PC-3 (cell line): Measurements from ENCODE around the gene LAMA2. TPM values are rescaled to one million over a fixed set of nuclear protein-coding genes. Genes with fewer than 3 reads are reported as not detected.

Experiments
- ATAC-seq: fragments of 200-7000 bp; cut with Tn5 transposase; 2 replicates; pipeline ENCODE4 v1.9.1; 2020; ENCODE audit warnings: mild to moderate bottlenecking, moderate library complexity
- BruUV-seq: library from RNA; stranded (reverse); fragments of 400-500 nt; replicated peaks from 2 replicates; lab custom pipeline; 2021; lab: Mats Ljungman, UMichigan
- CTCF ChIA-PET: fragments of 300-600 bp; sonication (Branson Sonifier 250); formaldehyde crosslinking; loops from one replicate; lab custom pipeline; 2022; ENCODE audit warnings: antibody characterized with exemption; lab: Charles Lee
- POLR2A ChIA-PET: fragments of 300-600 bp; sonication (Branson Sonifier 250); formaldehyde crosslinking; loops from one replicate; lab custom pipeline; 2022; ENCODE audit warnings: antibody characterized with exemption; ENCODE audit not compliant: unreplicated experiment; lab: Charles Lee
- DNase-seq: peaks from one replicate; pipeline ENCODE4 v3.0.0-alpha.2; 2015
- H2AFZ ChIP-seq: fragments of 300-600 bp; sonication (generic); 2 replicates; pipeline ENCODE4 v1.6.0; 2016; ENCODE audit warnings: antibody characterized with exemption, low read length
- H3F3A ChIP-seq: fragments of 300-600 bp; sonication (generic); one replicate; pipeline ENCODE4 v1.6.0; 2017; ENCODE audit warnings: antibody characterized with exemption, low read length, control low read depth, mild to moderate bottlenecking; ENCODE audit not compliant: unreplicated experiment
- H3K27ac ChIP-seq: fragments of 300-600 bp; sonication (generic); 2 replicates; pipeline ENCODE4 v1.5.1; 2016; ENCODE audit warnings: mild to moderate bottlenecking, low read length
- H3K27me3 ChIP-seq: fragments of 300-600 bp; sonication (generic); 2 replicates; pipeline ENCODE4 v1.6.1; 2016; ENCODE audit warnings: low read length, mixed read lengths
- H3K36me3 ChIP-seq: fragments of 300-600 bp; sonication (generic); 2 replicates; pipeline ENCODE4 v1.6.1; 2016; ENCODE audit warnings: low read depth, mixed run types, low read length, mixed read lengths
- H3K4me1 ChIP-seq: fragments of 300-600 bp; sonication (generic); 2 replicates; pipeline ENCODE4 v1.5.1; 2016; ENCODE audit warnings: low read length; ENCODE audit not compliant: insufficient read depth
- H3K4me2 ChIP-seq: fragments of 300-600 bp; sonication (generic); 2 replicates; pipeline ENCODE4 v1.6.0; 2016; ENCODE audit warnings: low read length
- H3K4me3 ChIP-seq: fragments of 300-600 bp; sonication (generic); 2 replicates; pipeline ENCODE4 v1.5.1; 2016; ENCODE audit warnings: mild to moderate bottlenecking, low read length, mixed read lengths
- H3K79me2 ChIP-seq: fragments of 300-600 bp; sonication (generic); 2 replicates; pipeline ENCODE4 v1.6.1; 2017; ENCODE audit warnings: low read length, mixed read lengths
- H3K9ac ChIP-seq: fragments of 300-600 bp; sonication (generic); 2 replicates; pipeline ENCODE4 v1.6.0; 2016; ENCODE audit warnings: mild to moderate bottlenecking, low read length
- H3K9me2 ChIP-seq: fragments of 300-600 bp; sonication (generic); replicated peaks from 2 replicates; pipeline ENCODE4 v1.6.1; 2016; ENCODE audit warnings: mixed run types, low read length, mixed read lengths
- H3K9me3 ChIP-seq: fragments of 300-600 bp; sonication (generic); 2 replicates; pipeline ENCODE4 v1.6.1; 2016; ENCODE audit warnings: low read length, mixed read lengths
- H4K20me1 ChIP-seq: fragments of 300-600 bp; sonication (generic); 2 replicates; pipeline ENCODE4 v1.6.1; 2016; ENCODE audit warnings: low read length, mixed read lengths
- CTCF ChIP-seq: fragments of 300-600 bp; sonication (generic); conservative IDR thresholded peaks from 2 replicates; pipeline ENCODE4 v1.5.1; 2017; ENCODE audit warnings: antibody characterized with exemption, low read depth, mild to moderate bottlenecking, low read length
- EZH2 ChIP-seq: fragments of 300-600 bp; sonication (generic); IDR thresholded peaks from one replicate; pipeline ENCODE4 v1.6.1; 2017; ENCODE audit warnings: antibody characterized with exemption, mild to moderate bottlenecking, low read length; ENCODE audit not compliant: unreplicated experiment
- EZH2phosphoT487 ChIP-seq: fragments of 300-600 bp; sonication (generic); IDR thresholded peaks from 2 replicates; pipeline ENCODE4 v1.6.1; 2018; ENCODE audit warnings: mild to moderate bottlenecking, antibody characterized with exemption, low read length, borderline replicate concordance
- intact Hi-C: fragments of 100-400 bp; cut with micrococcal nuclease; formaldehyde crosslinking; loops from 2 replicates; pipeline ENCODE4 v1.9.0; 2023
- total RNA-seq: library from RNA; depleted of rRNA; stranded (reverse); fragments of >200 nt; gene quantifications from 2 replicates; pipeline ENCODE4 v1.2.3, GENCODE V29; 2014

LAMA2 gene
- total RNA-seq, 1 experiment from 2014 or later, result 0.22 TPM

DNA sequence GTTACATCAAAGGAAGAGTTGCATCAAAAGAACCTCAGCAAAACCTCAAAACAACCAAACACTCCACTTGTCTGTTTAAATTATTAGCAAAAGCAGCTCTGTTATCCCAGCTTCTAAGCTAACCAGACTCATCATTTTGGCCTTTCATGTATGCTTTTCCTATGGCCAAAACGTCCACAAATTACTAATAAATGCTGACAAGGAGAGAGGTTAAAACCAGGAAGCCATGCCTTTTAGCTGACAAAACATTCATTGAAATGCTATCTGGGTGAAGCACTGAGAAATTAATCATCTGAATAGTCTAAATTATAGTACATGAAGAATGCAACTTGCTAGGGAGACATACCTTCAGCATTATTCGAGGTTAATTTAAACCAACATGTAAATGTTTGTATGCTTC lies 80.6 kb downstream of the LAMA2 start:
- ChIA-PET CTCF (no interaction called here), POLR2A (no interaction called here)
- Histone ChIP-seq H3K9me2 (no peaks in the 10 kb centered on the region), H3K4me3 (no peak overlapping the region), H3K9me3 (no peaks in the 10 kb centered on the region), H2AFZ (no peak overlapping the region), H3F3A (no peaks in the 10 kb centered on the region), H3K4me2 (no peak overlapping the region), H3K27ac (no peak overlapping the region), H3K9ac (no peak overlapping the region), H3K27me3 (no peaks in the 10 kb centered on the region), H3K36me3 (no peaks in the 10 kb centered on the region), H4K20me1 (no peaks in the 10 kb centered on the region), H3K79me2 (no peaks in the 10 kb centered on the region), H3K4me1 (no peaks in the 10 kb centered on the region)
- no TSS peak for BruUV-seq
- intact Hi-C loops, result no loop called here
- ATAC-seq (no peak), DNase-seq (no peak)
- no peak for TF ChIP-seq EZH2phosphoT487
- no peak for TF ChIP-seq EZH2
- TF ChIP-seq CTCF, result no peak

DNA sequence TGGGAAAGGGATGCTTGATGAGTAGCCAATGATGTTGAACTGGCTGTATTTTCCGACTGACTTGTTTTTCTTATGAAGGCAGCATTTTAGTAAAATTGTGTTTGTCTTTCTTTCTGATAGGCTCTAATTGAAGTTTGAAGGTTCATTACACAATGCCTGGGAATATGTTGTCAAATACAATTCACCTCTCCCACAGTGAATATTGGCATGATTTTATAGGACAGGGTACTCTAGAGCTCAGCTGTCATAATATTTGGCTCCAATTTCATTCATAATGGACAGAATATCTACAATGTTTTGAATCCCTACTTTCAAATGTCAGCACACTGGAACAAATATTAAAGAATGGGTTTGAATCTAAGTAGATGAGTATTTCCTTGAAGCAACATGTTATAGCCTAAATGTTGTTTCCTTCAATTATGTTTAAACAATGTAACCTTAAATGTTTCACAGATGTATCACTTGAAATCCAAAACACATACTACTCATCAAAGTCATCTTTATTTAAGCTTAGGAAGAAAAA lies 81.4 kb downstream of the LAMA2 start:
- no peaks in the 10 kb centered on the region for H4K20me1 ChIP-seq
- ATAC-seq (no peak), DNase-seq (no peak)
- POLR2A ChIA-PET, result no interaction called here
- no peak overlapping the region for H3K9ac ChIP-seq
- no peaks in the 10 kb centered on the region for H3K27me3 ChIP-seq
- no peaks in the 10 kb centered on the region for H3F3A ChIP-seq
- no peaks in the 10 kb centered on the region for H3K4me1 ChIP-seq
- no peak overlapping the region for H3K27ac ChIP-seq
- H3K36me3 ChIP-seq, result no peaks in the 10 kb centered on the region
- no peaks in the 10 kb centered on the region for H3K79me2 ChIP-seq
- H2AFZ ChIP-seq, result no peak overlapping the region
- H3K4me3 ChIP-seq, result no peak overlapping the region
- no peak for TF ChIP-seq CTCF
- no peak for TF ChIP-seq EZH2phosphoT487
- TF ChIP-seq EZH2, result no peak
- H3K9me3 ChIP-seq, result no peaks in the 10 kb centered on the region
- BruUV-seq, result no TSS peak
- no peaks in the 10 kb centered on the region for H3K9me2 ChIP-seq
- CTCF ChIA-PET, result no interaction called here
- intact Hi-C loops, result no loop called here
- no peak overlapping the region for H3K4me2 ChIP-seq

- no peak for TF ChIP-seq EZH2phosphoT487
- TF ChIP-seq CTCF, result no peak
- no peak for TF ChIP-seq EZH2
- H3K36me3 ChIP-seq, result no peaks in the 10 kb centered on the region
- no peak overlapping the region for H3K4me2 ChIP-seq
- intact Hi-C loops, result no loop called here
- BruUV-seq, result no TSS peak
- ChIA-PET CTCF (no interaction called here), POLR2A (no interaction called here)
- H3K9me2 ChIP-seq, result no peaks in the 10 kb centered on the region
- H3K4me3 ChIP-seq, result no peak overlapping the region
- no peak overlapping the region for H3K27ac ChIP-seq
- no peaks in the 10 kb centered on the region for H3K79me2 ChIP-seq
- H3F3A ChIP-seq, result no peaks in the 10 kb centered on the region
- no peak for ATAC-seq
- no peak overlapping the region for H2AFZ ChIP-seq
- no peaks in the 10 kb centered on the region for H3K27me3 ChIP-seq
- no peak overlapping the region for H3K9ac ChIP-seq
- H4K20me1 ChIP-seq, result no peaks in the 10 kb centered on the region
- no peaks in the 10 kb centered on the region for H3K9me3 ChIP-seq
- no peaks in the 10 kb centered on the region for H3K4me1 ChIP-seq
- DNase-seq, result no peak
Observed at GRCh38 chr6:128964771-128965170, 81.8 kb downstream of the LAMA2 start.
